Loucy (cell line): ENCODE results near the gene ACTR2.
"Not testable (repeated sequence)": the region's sequence is repeated elsewhere in the genome, so short reads cannot be mapped to it uniquely, and the experiment has no call there.

Experiments used
- H2AFZ ChIP-seq: fragments of 200-600 bp; sonication (generic); 2 replicates; pipeline ENCODE4 v1.6.0; 2016; ENCODE audit warnings: antibody characterized with exemption, mild to moderate bottlenecking, low read length, moderate library complexity
- H3F3A ChIP-seq: fragments of 200-600 bp; 2 replicates; pipeline ENCODE4 v1.6.0; 2016; ENCODE audit warnings: antibody characterized with exemption, low read depth, mild to moderate bottlenecking
- H3K27me3 ChIP-seq: fragments of 200-600 bp; sonication (generic); 2 replicates; pipeline ENCODE4 v1.6.1; 2014; ENCODE audit warnings: low read length, mild to moderate bottlenecking; ENCODE audit not compliant: insufficient read depth, poor library complexity, severe bottlenecking
- H3K36me3 ChIP-seq: fragments of 200-600 bp; sonication (generic); 2 replicates; pipeline ENCODE4 v1.6.1; 2016; ENCODE audit warnings: low read length; ENCODE audit not compliant: insufficient read depth
- H3K4me1 ChIP-seq: fragments of 200-600 bp; sonication (generic); 2 replicates; pipeline ENCODE4 v1.5.1; 2014; ENCODE audit warnings: low read length, mild to moderate bottlenecking; ENCODE audit not compliant: insufficient read depth, poor library complexity, severe bottlenecking
- H3K4me2 ChIP-seq: fragments of 200-600 bp; sonication (generic); 2 replicates; pipeline ENCODE4 v1.6.0; 2014; ENCODE audit warnings: antibody characterized with exemption, low read length, low read depth, mild to moderate bottlenecking; ENCODE audit not compliant: poor library complexity, severe bottlenecking
- H3K4me3 ChIP-seq: fragments of 200-600 bp; sonication (generic); 2 replicates; pipeline ENCODE4 v1.5.1; 2014; ENCODE audit warnings: low read length, mild to moderate bottlenecking, mixed read lengths; ENCODE audit not compliant: poor library complexity, severe bottlenecking
- H3K79me2 ChIP-seq: fragments of 200-600 bp; sonication (generic); 2 replicates; pipeline ENCODE4 v1.6.1; 2014; ENCODE audit warnings: low read length; ENCODE audit not compliant: insufficient read depth
- H3K9ac ChIP-seq: fragments of 200-600 bp; sonication (generic); 2 replicates; pipeline ENCODE4 v1.6.0; 2014; ENCODE audit warnings: mild to moderate bottlenecking, low read depth, low read length, moderate library complexity; ENCODE audit not compliant: poor library complexity, severe bottlenecking
- H3K9me2 ChIP-seq: fragments of 200-600 bp; sonication (generic); replicated peaks from 2 replicates; pipeline ENCODE4 v1.6.1; 2016; ENCODE audit warnings: low read depth, low read length, mixed read lengths
- H3K9me3 ChIP-seq: fragments of 200-600 bp; sonication (generic); 2 replicates; pipeline ENCODE4 v1.6.1; 2014; ENCODE audit warnings: mild to moderate bottlenecking, antibody characterized with exemption, low read length, low read depth; ENCODE audit not compliant: insufficient read depth
- H4K20me1 ChIP-seq: fragments of 200-600 bp; sonication (generic); 2 replicates; pipeline ENCODE4 v1.6.0; 2014; ENCODE audit warnings: antibody characterized with exemption, low read length, mild to moderate bottlenecking; ENCODE audit not compliant: insufficient read depth, poor library complexity, severe bottlenecking
- EZH2phosphoT487 ChIP-seq: fragments of 200-600 bp; IDR thresholded peaks from 2 replicates; pipeline ENCODE4 v1.6.1; 2018; ENCODE audit warnings: antibody characterized with exemption, mild to moderate bottlenecking, moderate library complexity, borderline replicate concordance
- TF ChIP-seq, protein P1 (sequence below): fragments of 200-600 bp; sonication (generic); conservative IDR thresholded peaks from 2 replicates; pipeline ENCODE4 v1.5.1; 2014; ENCODE audit warnings: mild to moderate bottlenecking, antibody characterized with exemption, low read length

Gene ACTR2

DNA sequence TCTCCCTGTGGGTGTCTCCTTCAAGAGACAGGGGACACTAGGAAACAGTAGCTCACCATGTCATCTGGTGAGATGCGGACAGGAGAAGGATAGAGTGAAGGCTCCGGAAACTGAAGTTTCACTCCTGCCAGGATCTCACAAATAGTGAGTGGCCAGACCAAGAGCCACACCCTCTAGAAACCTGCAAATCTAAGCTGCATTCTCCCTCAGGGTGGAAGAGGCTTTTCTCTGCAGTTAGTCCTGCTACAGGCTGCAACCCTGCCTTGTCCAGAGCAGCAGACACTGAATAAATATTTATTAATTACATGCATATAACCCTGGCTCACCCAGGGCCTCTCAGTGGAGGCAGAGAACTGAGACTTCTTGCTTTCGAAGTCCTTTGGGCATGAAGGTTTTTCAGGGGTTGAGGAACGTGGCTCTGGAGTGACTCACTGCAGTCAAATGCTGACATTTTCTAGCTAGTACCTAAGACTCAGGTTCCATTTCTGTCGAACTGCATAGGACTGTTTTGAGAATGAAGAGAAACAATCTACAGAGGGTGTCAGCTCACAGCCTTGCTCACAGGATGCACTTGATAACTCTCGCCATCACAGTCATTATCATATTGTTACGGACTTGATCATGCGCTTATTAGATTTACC, 87.3 kb downstream of the ACTR2 start:
- Histone ChIP-seq H3K4me2 (no peak overlapping the region), H3K9me2 (no peaks in the 10 kb centered on the region), H3F3A (no peaks in the 10 kb centered on the region), H3K36me3 (peaks cover 20% of the 10 kb centered on the region; the same call in 1 of the 2 replicates), H3K9ac (no peak overlapping the region), H3K79me2 (no peaks in the 10 kb centered on the region), H3K4me3 (no peak overlapping the region), H4K20me1 (no peaks in the 10 kb centered on the region), H3K27me3 (no peaks in the 10 kb centered on the region), H3K9me3 (no peaks in the 10 kb centered on the region), H2AFZ (no peak overlapping the region), H3K4me1 (peaks cover 4% of the 10 kb centered on the region)
- no peak for TF ChIP-seq EZH2phosphoT487
- TF ChIP-seq, protein P1, sequence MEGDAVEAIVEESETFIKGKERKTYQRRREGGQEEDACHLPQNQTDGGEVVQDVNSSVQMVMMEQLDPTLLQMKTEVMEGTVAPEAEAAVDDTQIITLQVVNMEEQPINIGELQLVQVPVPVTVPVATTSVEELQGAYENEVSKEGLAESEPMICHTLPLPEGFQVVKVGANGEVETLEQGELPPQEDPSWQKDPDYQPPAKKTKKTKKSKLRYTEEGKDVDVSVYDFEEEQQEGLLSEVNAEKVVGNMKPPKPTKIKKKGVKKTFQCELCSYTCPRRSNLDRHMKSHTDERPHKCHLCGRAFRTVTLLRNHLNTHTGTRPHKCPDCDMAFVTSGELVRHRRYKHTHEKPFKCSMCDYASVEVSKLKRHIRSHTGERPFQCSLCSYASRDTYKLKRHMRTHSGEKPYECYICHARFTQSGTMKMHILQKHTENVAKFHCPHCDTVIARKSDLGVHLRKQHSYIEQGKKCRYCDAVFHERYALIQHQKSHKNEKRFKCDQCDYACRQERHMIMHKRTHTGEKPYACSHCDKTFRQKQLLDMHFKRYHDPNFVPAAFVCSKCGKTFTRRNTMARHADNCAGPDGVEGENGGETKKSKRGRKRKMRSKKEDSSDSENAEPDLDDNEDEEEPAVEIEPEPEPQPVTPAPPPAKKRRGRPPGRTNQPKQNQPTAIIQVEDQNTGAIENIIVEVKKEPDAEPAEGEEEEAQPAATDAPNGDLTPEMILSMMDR = no peak

DNA sequence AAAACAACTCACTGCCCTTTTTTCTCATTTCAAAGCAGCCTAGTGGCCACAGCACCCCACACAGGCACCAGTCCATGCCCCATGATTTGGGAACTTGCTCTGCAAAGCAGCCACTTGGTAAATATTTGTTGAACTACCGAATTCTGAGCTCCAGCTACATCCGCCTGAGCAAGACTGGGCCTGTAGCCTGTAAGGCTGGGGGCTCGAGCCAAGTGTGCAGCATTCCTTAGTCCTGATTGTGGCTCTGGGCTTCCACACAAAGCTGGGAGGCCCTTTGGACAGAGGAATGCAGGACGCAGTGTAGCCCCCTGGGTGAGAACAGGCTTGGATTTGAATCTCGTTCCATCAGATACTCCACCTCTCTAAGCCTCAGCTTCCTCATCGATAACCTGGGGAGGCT, 88.4 kb downstream of the ACTR2 start:
- no peak for TF ChIP-seq EZH2phosphoT487
- TF ChIP-seq, protein P1 = no peak
- Histone ChIP-seq H2AFZ (no peak overlapping the region), H3K9me2 (no peaks in the 10 kb centered on the region), H3K79me2 (no peaks in the 10 kb centered on the region), H3K4me2 (no peak overlapping the region), H3K4me3 (no peak overlapping the region), H3F3A (no peaks in the 10 kb centered on the region), H3K9me3 (no peaks in the 10 kb centered on the region), H3K9ac (no peak overlapping the region), H3K36me3 (peaks cover 20% of the 10 kb centered on the region; the same call in 1 of the 2 replicates), H4K20me1 (no peaks in the 10 kb centered on the region), H3K27me3 (no peaks in the 10 kb centered on the region), H3K4me1 (peaks cover 4% of the 10 kb centered on the region)

DNA sequence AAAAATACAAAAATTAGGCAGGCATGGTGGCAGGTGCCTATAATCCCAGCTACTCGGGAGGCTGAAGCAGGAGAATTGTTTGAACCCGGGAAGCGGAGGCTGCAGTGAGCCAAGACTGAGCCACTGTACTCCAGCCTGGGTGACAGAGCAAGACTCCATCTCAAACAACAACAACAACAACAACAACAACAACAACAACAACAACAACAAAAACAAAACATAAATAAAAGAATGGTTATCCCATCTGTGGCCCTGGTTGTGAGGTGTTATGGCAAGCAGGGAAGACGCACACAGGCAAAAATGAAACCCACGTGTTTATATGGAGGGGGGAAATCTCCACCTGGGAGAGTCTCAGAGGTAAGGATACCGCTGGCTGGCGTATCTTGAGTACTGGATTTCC, 89.7 kb downstream of the ACTR2 start:
- H3K4me2 ChIP-seq, H3K9me3 ChIP-seq, H3F3A ChIP-seq, H3K9ac ChIP-seq, H3K27me3 ChIP-seq, H3K9me2 ChIP-seq, H4K20me1 ChIP-seq, H3K4me1 ChIP-seq, H3K79me2 ChIP-seq, H2AFZ ChIP-seq, H3K4me3 ChIP-seq: not testable (repeated sequence)
- peaks cover 20% of the 10 kb centered on the region; the same call in 1 of the 2 replicates for H3K36me3 ChIP-seq

DNA sequence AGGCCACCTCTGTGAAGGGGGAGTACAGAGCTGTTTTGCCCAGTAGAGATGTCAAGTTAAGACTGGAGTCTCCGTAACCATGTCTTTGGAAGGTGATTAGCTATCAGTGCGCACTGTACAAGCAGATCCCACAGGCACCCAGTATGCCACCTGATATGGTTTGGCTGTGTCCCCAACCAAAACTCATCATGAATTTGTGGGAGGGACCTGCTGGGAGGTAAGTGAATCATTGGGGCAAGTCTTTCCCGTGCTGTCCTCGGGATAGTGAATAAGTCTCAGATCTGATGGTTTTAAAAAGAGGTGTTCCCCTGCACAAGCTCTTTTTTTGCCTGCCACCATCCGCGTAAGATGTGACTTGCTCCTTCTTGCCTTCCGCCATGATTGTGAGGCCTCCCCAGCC, 90.2 kb downstream of the ACTR2 start:
- no peaks in the 10 kb centered on the region for H3K79me2 ChIP-seq
- H4K20me1 ChIP-seq = no peaks in the 10 kb centered on the region
- peaks cover 17% of the 10 kb centered on the region; the same call in 1 of the 2 replicates for H3K36me3 ChIP-seq
- H3K4me3 ChIP-seq = no peak overlapping the region
- H2AFZ ChIP-seq = no peak overlapping the region
- H3K27me3 ChIP-seq = no peaks in the 10 kb centered on the region
- H3K9me2 ChIP-seq = no peaks in the 10 kb centered on the region
- TF ChIP-seq, protein P1 = no peak
- TF ChIP-seq EZH2phosphoT487 = no peak
- H3K4me2 ChIP-seq = no peak overlapping the region
- H3F3A ChIP-seq = no peaks in the 10 kb centered on the region
- no peaks in the 10 kb centered on the region for H3K9me3 ChIP-seq
- H3K4me1 ChIP-seq = peaks cover 4% of the 10 kb centered on the region
- no peak overlapping the region for H3K9ac ChIP-seq
